ENCODE data around the gene EML3.

DNA sequence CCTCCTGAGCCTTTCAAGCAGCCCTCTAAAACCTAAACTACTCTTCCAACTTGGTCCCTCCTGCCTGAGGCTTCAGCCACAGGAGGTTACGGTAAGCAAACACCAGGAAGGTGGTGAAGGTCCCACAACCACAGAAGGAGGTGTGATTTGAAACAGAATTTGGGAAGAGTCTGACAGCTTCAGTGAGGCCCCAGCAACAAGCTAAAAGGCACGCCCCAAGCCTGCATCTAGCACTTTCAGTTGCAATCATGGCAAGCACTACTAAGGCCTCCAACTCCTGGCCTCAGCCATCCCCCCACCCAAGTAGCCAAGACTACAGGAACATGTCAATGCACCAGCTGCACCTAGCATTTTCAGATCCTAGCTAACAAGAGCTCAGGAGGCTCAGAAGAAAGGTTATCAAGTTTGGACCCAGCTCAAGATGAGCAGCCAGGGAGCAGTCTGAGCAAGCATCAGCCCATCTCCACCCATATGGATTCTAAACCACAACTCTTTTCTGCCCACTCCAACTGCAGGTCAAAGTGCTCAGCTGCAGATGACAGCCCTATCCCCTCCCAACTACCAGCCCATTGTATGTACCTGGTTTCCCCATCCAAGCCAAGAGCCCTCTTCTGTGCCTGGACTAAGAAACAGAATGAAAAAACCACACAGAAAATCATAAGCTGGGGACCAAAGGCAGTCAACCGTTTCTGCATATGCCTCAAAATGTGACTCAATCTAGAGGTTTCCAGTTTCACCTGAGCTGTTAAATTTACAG lies 55.5 kb downstream of the EML3 start:
- TF ChIP-seq TAF1 (IDR thresholded peaks at IDR 0.05; ENCODE audit: borderline replicate concordance, low read depth, low read length) (no peak), POLR2A (IDR thresholded peaks at IDR 0.05; ENCODE audit: low read depth, low read length) (no peak), POLR2AphosphoS5 (IDR thresholded peaks at IDR 0.05; ENCODE audit: low read depth, low read length) (no peak; the same call in 1 of the 2 replicates)

Measured in GM12892 (cell line).